GM18511 (cell line): ENCODE results near the gene RAN.
A peak's percentile ranks its signal among the peaks of the same experiment; 100 is the strongest.
"Not testable (repeated sequence)": the region's sequence is repeated elsewhere in the genome, so short reads cannot be mapped to it uniquely, and the experiment has no call there.

Experiments
- ATAC-seq: cut with Tn5 transposase; IDR thresholded peaks from one replicate; pipeline ENCODE4 v1.9.1; 2021; ENCODE audit warnings: mild to moderate bottlenecking, moderate library complexity; ENCODE audit not compliant: unreplicated experiment

The RAN gene

GRCh38 chr12:130871286-130872178, at the start of gene RAN:
RAN (plus strand) TSS chr12:130872066; CDS start chr12:130872594, 528 bp downstream.
- peak; percentile 64 for ATAC-seq

GRCh38 chr12:130825771-130826150, 46.1 kb upstream of the RAN start:
- ATAC-seq: no peak

- ATAC-seq: no peak
These were observed 45.6 kb upstream of the RAN start for GRCh38 chr12:130826151-130826801.

GRCh38 chr12:130827432-130827831, 44.4 kb upstream of the RAN start:
- ATAC-seq: no peak

GRCh38 chr12:130828895-130829294, 43.0 kb upstream of the RAN start:
- ATAC-seq: no peak

- ATAC-seq: no peak
These were observed 42.2 kb upstream of the RAN start for GRCh38 chr12:130829391-130830245.

GRCh38 chr12:130830246-130830551, 41.7 kb upstream of the RAN start:
- ATAC-seq: no peak

GRCh38 chr12:130831246-130831645, 40.6 kb upstream of the RAN start:
- ATAC-seq: no peak

- ATAC-seq: no peak
These were observed 39.9 kb upstream of the RAN start for GRCh38 chr12:130831876-130832405.

- no peak for ATAC-seq
These were observed 39.2 kb upstream of the RAN start for GRCh38 chr12:130832561-130833209.

- no peak for ATAC-seq
These were observed 36.9 kb upstream of the RAN start for GRCh38 chr12:130835011-130835410.

- no peak for ATAC-seq
These were observed 36.4 kb upstream of the RAN start for GRCh38 chr12:130835436-130835835.

- ATAC-seq: peak; percentile 40
These were observed 33.4 kb upstream of the RAN start for GRCh38 chr12:130838284-130838950.

GRCh38 chr12:130838951-130839769, 32.7 kb upstream of the RAN start, which contains the start of gene STX2:
STX2 (minus strand) TSS chr12:130839250; CDS start chr12:130839099, 151 bp downstream.
- peak; percentile 84 for ATAC-seq

GRCh38 chr12:130839770-130840404, 32.0 kb upstream of the RAN start:
- no peak for ATAC-seq

GRCh38 chr12:130846369-130846768, 25.5 kb upstream of the RAN start:
- no peak for ATAC-seq

GRCh38 chr12:130847112-130847511, 24.8 kb upstream of the RAN start:
- no peak for ATAC-seq

GRCh38 chr12:130848105-130848504, 23.8 kb upstream of the RAN start:
- ATAC-seq: not testable (repeated sequence)
